GM18508 (cell line): ENCODE results near the gene COX20.
"Not testable (repeated sequence)": the region's sequence is repeated elsewhere in the genome, so short reads cannot be mapped to it uniquely, and the experiment has no call there.

Source experiments
- ATAC-seq: cut with Tn5 transposase; IDR thresholded peaks from one replicate; pipeline ENCODE4 v1.9.1; 2021; ENCODE audit warnings: moderate number of reproducible peaks; ENCODE audit not compliant: insufficient read depth, unreplicated experiment

Gene COX20

GRCh38 chr1:244820131-244820530 is 15.3 kb upstream of the COX20 start:
- ATAC-seq: no peak

GRCh38 chr1:244821134-244821533 is 14.3 kb upstream of the COX20 start:
- ATAC-seq: no peak

- no peak for ATAC-seq
Measured at GRCh38 chr1:244822878-244823277, 12.6 kb upstream of the COX20 start.

GRCh38 chr1:244826712-244827111 is 8.7 kb upstream of the COX20 start:
- ATAC-seq: no peak

GRCh38 chr1:244830639-244831038 is 4.8 kb upstream of the COX20 start:
- no peak for ATAC-seq

GRCh38 chr1:244833260-244833659 is 2.2 kb upstream of the COX20 start:
- ATAC-seq: not testable (repeated sequence)

GRCh38 chr1:244833734-244834542 is 1.5 kb upstream of the COX20 start:
- peak; percentile 9 for ATAC-seq

- ATAC-seq: peak; percentile 37
Measured at GRCh38 chr1:244834543-244835275, 749 bp upstream of the COX20 start.

GRCh38 chr1:244836135-244836521 is 670 bp downstream of the COX20 start:
- ATAC-seq: no peak

GRCh38 chr1:244836584-244836983 is 1.1 kb downstream of the COX20 start:
- no peak for ATAC-seq

- ATAC-seq: no peak
Measured at GRCh38 chr1:244837597-244838258, 2.3 kb downstream of the COX20 start.

- no peak for ATAC-seq
Measured at GRCh38 chr1:244839656-244840055, 4.2 kb downstream of the COX20 start.

GRCh38 chr1:244840219-244840794 is 4.8 kb downstream of the COX20 start:
- ATAC-seq: no peak

- no peak for ATAC-seq
Measured at GRCh38 chr1:244841273-244841927, 5.9 kb downstream of the COX20 start.

GRCh38 chr1:244843148-244843978 is 7.9 kb downstream of the COX20 start:
- ATAC-seq: no peak

GRCh38 chr1:244844155-244845121 is 9.0 kb downstream of the COX20 start:
- ATAC-seq: no peak

- ATAC-seq: no peak
Measured at GRCh38 chr1:244846653-244847052, 11.2 kb downstream of the COX20 start.

- no peak for ATAC-seq
Measured at GRCh38 chr1:244849189-244849866, 13.9 kb downstream of the COX20 start.
